ENCODE measurements around the gene MYO1A.

Gene MYO1A

GRCh38 chr12:57012600-57013465 lies 37.1 kb downstream of the MYO1A start:
- DNase-seq (ENCODE audit: low spot score): no peak

- no peak for DNase-seq (ENCODE audit: low spot score)
Measured at GRCh38 chr12:57011438-57012424, 38.2 kb downstream of the MYO1A start.

DNA sequence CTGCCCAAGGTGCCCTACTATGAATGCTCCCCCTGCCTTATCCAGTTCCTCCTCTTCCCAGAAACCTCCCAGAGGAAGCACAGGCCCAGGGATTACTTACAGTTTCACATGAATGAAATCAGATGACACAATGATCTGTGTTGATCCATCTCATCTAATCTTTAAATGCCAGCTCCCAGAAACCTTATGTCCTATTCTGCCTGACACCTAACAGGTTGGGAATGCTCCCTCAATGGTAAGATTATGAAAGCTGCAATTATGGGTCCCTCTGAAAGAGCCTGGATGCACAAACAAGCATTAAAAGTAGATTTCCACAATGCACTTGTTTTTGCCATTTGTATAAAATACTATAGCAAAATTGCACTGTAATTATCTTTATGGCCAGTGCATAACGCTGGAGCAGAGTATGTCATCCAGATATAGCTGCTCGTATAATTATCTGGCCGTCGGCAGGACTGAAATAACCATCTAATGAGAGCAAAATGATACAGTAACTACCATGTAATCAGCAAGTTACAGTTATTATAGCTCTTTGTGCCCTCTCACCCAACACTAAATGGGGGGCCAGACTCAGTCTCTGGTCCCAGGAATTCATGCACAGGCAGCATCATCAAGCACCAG lies 39.2 kb downstream of the MYO1A start:
- DNase-seq (ENCODE audit: low spot score): no peak

DNA sequence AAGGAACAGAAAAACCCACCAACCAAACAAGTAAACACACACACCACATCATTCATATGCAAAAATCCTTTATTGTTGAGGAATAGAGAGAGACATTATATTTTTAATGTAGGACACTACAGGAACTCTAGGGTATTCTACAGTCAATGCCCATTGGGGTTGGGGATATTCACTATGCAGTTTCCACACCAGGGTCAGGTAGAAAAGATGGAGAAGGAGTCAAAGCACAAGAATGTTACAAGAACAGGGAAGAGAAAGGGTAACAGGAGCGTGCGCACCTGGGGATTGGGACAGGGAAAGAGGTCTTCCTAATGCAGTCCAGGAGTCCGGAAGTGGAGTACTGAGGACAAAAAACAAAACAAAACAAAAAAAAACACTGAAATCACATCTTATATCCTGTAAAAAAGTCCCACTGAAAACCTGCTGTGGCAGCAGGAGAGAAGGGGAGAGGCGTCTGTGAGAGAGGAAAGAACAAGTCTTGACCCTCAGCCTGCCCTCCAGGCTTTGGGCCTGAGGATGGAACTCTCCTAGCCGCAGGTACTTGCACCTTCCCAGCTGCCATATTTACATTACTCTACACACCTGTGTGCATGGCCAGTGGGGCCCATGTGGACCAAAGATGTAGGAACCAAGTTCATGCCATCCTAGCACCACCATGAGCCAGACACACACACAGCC lies 39.8 kb downstream of the MYO1A start:
- DNase-seq (ENCODE audit: low spot score): no peak

- DNase-seq (ENCODE audit: low spot score): no peak
Measured at GRCh38 chr12:57008178-57008577, 41.8 kb downstream of the MYO1A start.

DNA sequence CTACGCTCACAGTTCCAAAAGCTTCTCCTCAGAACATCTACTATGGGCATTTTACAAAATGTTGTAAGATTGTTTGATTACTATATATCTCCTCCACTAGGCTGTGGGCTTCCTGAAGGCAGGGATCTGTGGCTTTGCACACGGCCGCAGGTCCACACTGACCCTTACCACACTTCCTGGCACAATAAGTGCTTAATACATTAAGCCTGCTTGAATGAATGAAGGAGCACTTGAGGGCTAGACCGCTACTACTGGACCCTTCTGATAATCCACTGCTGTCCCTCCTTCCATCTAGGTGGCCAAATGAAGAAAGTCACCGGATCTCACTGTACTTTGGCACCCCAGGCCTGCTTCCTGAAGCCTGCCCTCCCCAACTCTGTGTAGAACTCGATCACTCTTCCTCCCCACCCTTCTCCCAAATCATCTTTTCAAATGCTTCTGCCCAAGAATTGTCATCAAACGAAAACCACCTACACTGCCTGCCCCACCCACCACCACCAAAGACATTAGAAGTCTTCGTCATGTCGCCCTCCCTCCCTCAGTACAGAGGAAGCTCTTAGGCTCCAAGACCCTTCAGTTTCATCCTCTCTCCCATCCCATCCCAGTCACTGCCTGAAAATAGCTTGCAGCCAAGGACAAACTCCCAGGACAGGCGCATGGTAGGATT lies 43.0 kb downstream of the MYO1A start:
- DNase-seq (ENCODE audit: low spot score): no peak

GRCh38 chr12:57005980-57006808 lies 43.7 kb downstream of the MYO1A start, which contains the start of gene ZBTB39:
ZBTB39 (minus strand) TSS chr12:57006546; CDS start chr12:57004917, 1,629 bp downstream.
- DNase-seq (ENCODE audit: low spot score): peak; percentile 88

GRCh38 chr12:57004651-57005050 lies 45.3 kb downstream of the MYO1A start:
- no peak for DNase-seq (ENCODE audit: low spot score)

DNA sequence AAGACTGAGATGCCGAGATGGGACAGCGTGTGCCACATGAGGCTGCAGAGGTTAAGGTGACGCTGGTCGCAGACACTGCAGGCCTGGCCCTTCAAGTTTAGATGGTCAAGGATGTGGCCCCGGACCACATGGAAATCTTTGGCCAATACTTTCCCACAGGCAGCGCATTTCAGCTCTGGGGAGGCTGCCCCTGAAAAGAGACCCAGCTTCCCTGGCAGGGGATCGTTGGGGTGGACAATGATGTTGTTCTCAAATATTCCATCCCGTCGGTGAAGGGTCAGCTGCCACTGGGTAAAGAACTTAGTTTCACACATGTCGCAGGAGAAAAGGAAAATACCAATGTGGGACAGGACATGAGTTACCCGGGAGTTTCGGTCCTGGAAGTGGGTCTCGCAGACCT lies 46.5 kb downstream of the MYO1A start:
- no peak for DNase-seq (ENCODE audit: low spot score)

- DNase-seq (ENCODE audit: low spot score): peak; percentile 93
Measured at GRCh38 chr12:57001448-57001906, 48.5 kb downstream of the MYO1A start.

- no peak for DNase-seq (ENCODE audit: low spot score)
Measured at GRCh38 chr12:57000393-57000792, 49.5 kb downstream of the MYO1A start.

DNA sequence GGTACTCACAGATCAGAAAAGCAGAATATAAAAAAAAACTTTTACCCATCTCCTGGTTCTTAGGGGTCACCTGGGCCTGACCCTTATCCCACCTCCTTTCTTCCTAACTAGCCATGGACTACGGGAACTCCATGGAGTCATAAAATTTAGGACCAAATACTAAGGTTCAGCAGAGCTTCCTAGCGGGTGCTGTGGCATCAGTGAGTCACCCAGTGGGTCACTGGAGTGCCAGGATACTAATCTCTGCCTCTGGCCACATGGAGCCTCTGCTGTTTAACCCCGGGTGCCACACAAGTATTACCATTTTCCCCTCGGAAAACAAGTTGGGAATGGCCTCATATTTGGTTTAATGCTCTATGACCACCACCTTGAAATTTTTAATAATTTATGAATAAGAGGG lies 50.5 kb downstream of the MYO1A start:
- no peak for DNase-seq (ENCODE audit: low spot score)

- DNase-seq (ENCODE audit: low spot score): no peak
Measured at GRCh38 chr12:56998981-56999380, 50.9 kb downstream of the MYO1A start.

- no peak for DNase-seq (ENCODE audit: low spot score)
Measured at GRCh38 chr12:56998316-56998715, 51.6 kb downstream of the MYO1A start.

GRCh38 chr12:56996793-56997545 lies 53.0 kb downstream of the MYO1A start:
- DNase-seq (ENCODE audit: low spot score): peak; percentile 38

DNA sequence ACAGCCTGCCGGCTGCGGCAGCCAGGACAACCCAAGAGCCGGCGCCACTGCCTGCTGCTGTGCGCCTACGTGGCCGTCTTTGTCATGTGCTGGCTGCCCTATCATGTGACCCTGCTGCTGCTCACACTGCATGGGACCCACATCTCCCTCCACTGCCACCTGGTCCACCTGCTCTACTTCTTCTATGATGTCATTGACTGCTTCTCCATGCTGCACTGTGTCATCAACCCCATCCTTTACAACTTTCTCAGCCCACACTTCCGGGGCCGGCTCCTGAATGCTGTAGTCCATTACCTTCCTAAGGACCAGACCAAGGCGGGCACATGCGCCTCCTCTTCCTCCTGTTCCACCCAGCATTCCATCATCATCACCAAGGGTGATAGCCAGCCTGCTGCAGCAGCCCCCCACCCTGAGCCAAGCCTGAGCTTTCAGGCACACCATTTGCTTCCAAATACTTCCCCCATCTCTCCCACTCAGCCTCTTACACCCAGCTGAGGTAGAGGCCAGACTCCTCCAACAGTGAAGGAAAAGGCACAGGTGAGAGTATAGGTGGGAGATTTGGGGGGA lies 53.9 kb downstream of the MYO1A start:
- DNase-seq (ENCODE audit: low spot score): peak; percentile 38

- peak; percentile 44 for DNase-seq (ENCODE audit: low spot score)
Measured at GRCh38 chr12:56995201-56995929, 54.6 kb downstream of the MYO1A start.

DNA sequence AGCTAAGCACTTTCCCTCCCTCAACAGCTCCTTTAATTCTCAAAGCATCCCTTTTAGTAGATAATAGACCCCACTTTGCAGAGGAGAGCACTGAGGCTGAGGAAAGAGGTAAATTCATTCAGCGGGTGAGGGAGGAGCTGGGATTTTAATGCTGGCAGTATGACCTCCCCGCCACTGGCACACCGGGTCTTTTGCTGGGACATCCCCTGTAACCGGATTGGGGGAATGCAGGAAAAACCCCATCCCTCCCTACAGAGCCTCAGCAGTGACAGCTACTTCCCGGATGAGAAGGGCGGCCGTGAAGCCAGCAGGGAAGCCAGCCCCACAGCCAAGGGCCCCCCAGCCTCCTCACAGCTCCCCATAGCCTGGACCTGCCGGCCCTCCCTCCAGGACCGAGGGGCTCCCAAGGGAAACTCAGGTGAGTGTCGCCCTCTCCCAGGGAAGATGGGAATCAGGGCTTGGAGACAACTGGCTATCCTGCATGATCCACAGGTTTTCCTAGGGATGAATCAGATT lies 55.6 kb downstream of the MYO1A start:
- peak; percentile 42 for DNase-seq (ENCODE audit: low spot score)
